Progenitor cell of endocrine pancreas (in vitro differentiated cells): ENCODE results near the gene CIITA. TPM values are rescaled to one million over a fixed set of nuclear protein-coding genes. Genes with fewer than 3 reads are reported as not detected.

ENCODE experiments used
- DNase-seq: peaks from one replicate; pipeline ENCODE4 v3.0.0; 2021; ENCODE audit warnings: low spot score; ENCODE audit not compliant: unreplicated experiment
- H3K27ac Mint-ChIP-seq: 2 replicates; pipeline ENCODE4 v1.8.0; 2021; ENCODE audit warnings: mild to moderate bottlenecking, moderate library complexity, mixed read lengths
- H3K27me3 Mint-ChIP-seq: 2 replicates; pipeline ENCODE4 v1.8.0; 2021; ENCODE audit warnings: mixed read lengths
- H3K36me3 Mint-ChIP-seq: 2 replicates; pipeline ENCODE4 v1.8.0; 2022; ENCODE audit warnings: mixed read lengths; ENCODE audit not compliant: insufficient read depth
- H3K4me1 Mint-ChIP-seq: 2 replicates; pipeline ENCODE4 v1.8.0; 2021; ENCODE audit warnings: low read depth, mixed read lengths
- H3K4me3 Mint-ChIP-seq: 2 replicates; pipeline ENCODE4 v1.8.0; 2021; ENCODE audit warnings: low read depth, mild to moderate bottlenecking, moderate library complexity, mixed read lengths
- H3K9me3 Mint-ChIP-seq: 2 replicates; pipeline ENCODE4 v1.8.0; 2021; ENCODE audit warnings: low read depth, mixed read lengths
- CTCF ChIP-seq: fragments of 200-600 bp; sonication (generic); IDR thresholded peaks from one replicate; pipeline ENCODE4 v1.5.0; 2021; ENCODE audit warnings: antibody characterized with exemption, mild to moderate bottlenecking; ENCODE audit not compliant: unreplicated experiment
- total RNA-seq: library from RNA; stranded (reverse); gene quantifications from 2 replicates; pipeline ENCODE4 v1.2.1, GENCODE V29; 2021

CIITA gene
- total RNA-seq, 1 donor from 2014 or later, result not detected

- Mint-ChIP-seq H3K4me1 (no peaks in the 10 kb centered on the region), H3K9me3 (no peaks in the 10 kb centered on the region), H3K27me3 (peaks cover 19% of the 10 kb centered on the region), H3K4me3 (no peak overlapping the region), H3K27ac (no peak overlapping the region), H3K36me3 (no peaks in the 10 kb centered on the region)
- DNase-seq, result no peak
- no peak for TF ChIP-seq CTCF
These were observed 44.8 kb upstream of the CIITA start for GRCh38 chr16:10831894-10832886.

GRCh38 chr16:10833271-10833670, 43.7 kb upstream of the CIITA start:
- H3K27ac Mint-ChIP-seq, result no peak overlapping the region
- no peaks in the 10 kb centered on the region for H3K9me3 Mint-ChIP-seq
- H3K4me3 Mint-ChIP-seq, result no peak overlapping the region
- TF ChIP-seq CTCF, result no peak
- H3K36me3 Mint-ChIP-seq, result no peaks in the 10 kb centered on the region
- peaks cover 19% of the 10 kb centered on the region for H3K27me3 Mint-ChIP-seq
- no peaks in the 10 kb centered on the region for H3K4me1 Mint-ChIP-seq
- DNase-seq, result no peak

GRCh38 chr16:10834130-10834529, 42.9 kb upstream of the CIITA start:
- no peak for DNase-seq
- Mint-ChIP-seq H3K9me3 (no peaks in the 10 kb centered on the region), H3K27ac (no peak overlapping the region), H3K36me3 (no peaks in the 10 kb centered on the region), H3K27me3 (peaks cover 17% of the 10 kb centered on the region), H3K4me1 (no peaks in the 10 kb centered on the region), H3K4me3 (no peak overlapping the region)
- TF ChIP-seq CTCF, result no peak

- H3K4me3 Mint-ChIP-seq, result no peak overlapping the region
- H3K36me3 Mint-ChIP-seq, result no peaks in the 10 kb centered on the region
- TF ChIP-seq CTCF, result no peak
- H3K27ac Mint-ChIP-seq, result no peak overlapping the region
- DNase-seq, result no peak
- no peaks in the 10 kb centered on the region for H3K9me3 Mint-ChIP-seq
- no peaks in the 10 kb centered on the region for H3K4me1 Mint-ChIP-seq
- H3K27me3 Mint-ChIP-seq, result peaks cover 12% of the 10 kb centered on the region
These were observed 42.2 kb upstream of the CIITA start for GRCh38 chr16:10834766-10835165.

- Mint-ChIP-seq H3K27me3 (peaks cover 12% of the 10 kb centered on the region), H3K27ac (no peak overlapping the region)
These were observed 41.6 kb upstream of the CIITA start for GRCh38 chr16:10835281-10835931.

More at GRCh38 chr16:10835281-10835931, 41.6 kb upstream of the CIITA start:
- no peak for DNase-seq
- no peaks in the 10 kb centered on the region for H3K4me1 Mint-ChIP-seq
- no peaks in the 10 kb centered on the region for H3K36me3 Mint-ChIP-seq
- H3K4me3 Mint-ChIP-seq, result no peak overlapping the region
- no peak for TF ChIP-seq CTCF
- H3K9me3 Mint-ChIP-seq, result no peaks in the 10 kb centered on the region
